ENCODE results near the gene FAM168B.

DNA sequence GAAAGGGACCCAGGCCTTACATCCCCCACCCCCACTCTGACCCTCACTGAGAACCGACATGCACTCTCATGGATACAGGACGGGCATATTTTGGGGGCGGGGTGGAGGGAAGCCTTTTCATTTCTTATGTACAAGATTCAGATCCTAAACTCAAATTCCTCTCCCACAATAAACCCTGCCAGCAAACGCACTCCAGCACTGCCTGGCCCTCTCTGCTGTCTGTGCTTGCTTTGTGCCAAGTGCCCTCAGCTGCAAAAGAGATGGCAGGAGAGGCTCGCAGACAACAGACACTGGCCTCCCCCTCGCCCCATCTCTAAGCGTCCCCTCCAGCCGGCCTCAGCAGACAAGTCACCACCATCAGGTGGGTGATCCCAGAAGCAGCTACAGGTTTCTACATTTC is 42.4 kb downstream of the FAM168B start:
- TF ChIP-seq, protein P1, sequence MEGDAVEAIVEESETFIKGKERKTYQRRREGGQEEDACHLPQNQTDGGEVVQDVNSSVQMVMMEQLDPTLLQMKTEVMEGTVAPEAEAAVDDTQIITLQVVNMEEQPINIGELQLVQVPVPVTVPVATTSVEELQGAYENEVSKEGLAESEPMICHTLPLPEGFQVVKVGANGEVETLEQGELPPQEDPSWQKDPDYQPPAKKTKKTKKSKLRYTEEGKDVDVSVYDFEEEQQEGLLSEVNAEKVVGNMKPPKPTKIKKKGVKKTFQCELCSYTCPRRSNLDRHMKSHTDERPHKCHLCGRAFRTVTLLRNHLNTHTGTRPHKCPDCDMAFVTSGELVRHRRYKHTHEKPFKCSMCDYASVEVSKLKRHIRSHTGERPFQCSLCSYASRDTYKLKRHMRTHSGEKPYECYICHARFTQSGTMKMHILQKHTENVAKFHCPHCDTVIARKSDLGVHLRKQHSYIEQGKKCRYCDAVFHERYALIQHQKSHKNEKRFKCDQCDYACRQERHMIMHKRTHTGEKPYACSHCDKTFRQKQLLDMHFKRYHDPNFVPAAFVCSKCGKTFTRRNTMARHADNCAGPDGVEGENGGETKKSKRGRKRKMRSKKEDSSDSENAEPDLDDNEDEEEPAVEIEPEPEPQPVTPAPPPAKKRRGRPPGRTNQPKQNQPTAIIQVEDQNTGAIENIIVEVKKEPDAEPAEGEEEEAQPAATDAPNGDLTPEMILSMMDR (conservative IDR thresholded peaks at IDR 0.05): no peak
- TF ChIP-seq ZFX (IDR thresholded peaks at IDR 0.05): no peak
